RWPE2 (cell line): ENCODE data around the gene EIF3A.

Experiments
- ATAC-seq: fragments of 200-7000 bp; cut with Tn5 transposase; 3 replicates; pipeline ENCODE4 v1.9.1; 2021; ENCODE audit warnings: low read depth
- DNase-seq: peaks from one replicate; pipeline ENCODE4 v3.0.0-alpha.2; 2020; ENCODE audit warnings: low spot score
- H3K27ac ChIP-seq: fragments of 450-650 bp; 2 replicates; pipeline ENCODE4 v1.5.1; 2017; ENCODE audit warnings: mild to moderate bottlenecking; ENCODE audit not compliant: poor library complexity, severe bottlenecking
- H3K27me3 ChIP-seq: fragments of 250-450 bp; sonication (Bioruptor Pico); 2 replicates; pipeline ENCODE4 v1.5.1; 2021; ENCODE audit warnings: mild to moderate bottlenecking, moderate library complexity; ENCODE audit not compliant: insufficient read depth, poor library complexity, severe bottlenecking
- H3K36me3 ChIP-seq: fragments of 250-450 bp; sonication (Bioruptor Pico); 2 replicates; pipeline ENCODE4 v1.5.1; 2020; ENCODE audit warnings: low read depth, mild to moderate bottlenecking, moderate library complexity
- H3K4me1 ChIP-seq: fragments of 250-450 bp; sonication (Bioruptor Pico); 2 replicates; pipeline ENCODE4 v1.5.1; 2021; ENCODE audit warnings: mild to moderate bottlenecking, moderate library complexity; ENCODE audit not compliant: insufficient read depth, poor library complexity, severe bottlenecking
- H3K4me3 ChIP-seq: fragments of 250-450 bp; sonication (Bioruptor Pico); 2 replicates; pipeline ENCODE4 v1.5.1; 2021; ENCODE audit warnings: mild to moderate bottlenecking, moderate library complexity; ENCODE audit not compliant: severe bottlenecking
- H3K9me3 ChIP-seq: fragments of 250-450 bp; sonication (Bioruptor Pico); 2 replicates; pipeline ENCODE4 v1.5.1; 2021; ENCODE audit warnings: mild to moderate bottlenecking, moderate library complexity; ENCODE audit not compliant: severe bottlenecking
- TF ChIP-seq, protein P1 (sequence below): fragments of 450-650 bp; IDR thresholded peaks from one replicate; pipeline ENCODE4 v1.5.1; 2017; ENCODE audit warnings: mild to moderate bottlenecking, moderate library complexity; ENCODE audit not compliant: poor library complexity, severe bottlenecking

EIF3A gene

GRCh38 chr10:119026301-119027110 lies 54.1 kb downstream of the EIF3A start:
- no peak overlapping the region for H3K4me3 ChIP-seq
- no peak for ATAC-seq
- no peaks in the 10 kb centered on the region for H3K9me3 ChIP-seq
- TF ChIP-seq, protein P1, sequence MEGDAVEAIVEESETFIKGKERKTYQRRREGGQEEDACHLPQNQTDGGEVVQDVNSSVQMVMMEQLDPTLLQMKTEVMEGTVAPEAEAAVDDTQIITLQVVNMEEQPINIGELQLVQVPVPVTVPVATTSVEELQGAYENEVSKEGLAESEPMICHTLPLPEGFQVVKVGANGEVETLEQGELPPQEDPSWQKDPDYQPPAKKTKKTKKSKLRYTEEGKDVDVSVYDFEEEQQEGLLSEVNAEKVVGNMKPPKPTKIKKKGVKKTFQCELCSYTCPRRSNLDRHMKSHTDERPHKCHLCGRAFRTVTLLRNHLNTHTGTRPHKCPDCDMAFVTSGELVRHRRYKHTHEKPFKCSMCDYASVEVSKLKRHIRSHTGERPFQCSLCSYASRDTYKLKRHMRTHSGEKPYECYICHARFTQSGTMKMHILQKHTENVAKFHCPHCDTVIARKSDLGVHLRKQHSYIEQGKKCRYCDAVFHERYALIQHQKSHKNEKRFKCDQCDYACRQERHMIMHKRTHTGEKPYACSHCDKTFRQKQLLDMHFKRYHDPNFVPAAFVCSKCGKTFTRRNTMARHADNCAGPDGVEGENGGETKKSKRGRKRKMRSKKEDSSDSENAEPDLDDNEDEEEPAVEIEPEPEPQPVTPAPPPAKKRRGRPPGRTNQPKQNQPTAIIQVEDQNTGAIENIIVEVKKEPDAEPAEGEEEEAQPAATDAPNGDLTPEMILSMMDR: no peak
- no peak overlapping the region for H3K27ac ChIP-seq
- H3K27me3 ChIP-seq: no peaks in the 10 kb centered on the region
- no peak for DNase-seq
- peaks cover 31% of the 10 kb centered on the region for H3K4me1 ChIP-seq
- no peaks in the 10 kb centered on the region for H3K36me3 ChIP-seq

DNA sequence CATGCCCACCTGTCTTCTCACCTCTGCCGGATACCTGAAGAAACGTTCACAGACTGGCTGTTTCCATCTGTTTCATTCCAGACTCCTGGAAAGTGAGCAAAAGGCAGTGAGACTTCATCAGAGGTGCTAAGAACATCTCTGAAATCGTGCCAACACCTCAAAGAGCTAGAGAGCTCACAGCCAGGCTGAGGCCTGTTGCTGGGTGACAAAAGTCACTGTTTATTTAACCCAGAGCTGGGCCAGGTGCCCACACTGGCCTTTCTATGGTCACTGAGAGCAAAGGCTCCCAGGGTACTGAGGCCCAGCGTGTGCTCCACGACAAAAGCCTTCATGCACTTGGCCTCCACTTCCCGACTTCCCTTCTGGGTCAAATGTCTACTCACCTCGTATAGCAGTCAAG lies 54.8 kb downstream of the EIF3A start:
- Histone ChIP-seq H3K27ac (peak overlapping the region; percentile 27), H3K27me3 (no peaks in the 10 kb centered on the region), H3K9me3 (no peaks in the 10 kb centered on the region), H3K36me3 (no peaks in the 10 kb centered on the region), H3K4me1 (peaks cover 31% of the 10 kb centered on the region), H3K4me3 (no peak overlapping the region)
- DNase-seq: no peak
- TF ChIP-seq, protein P1: no peak
- no peak for ATAC-seq

- ATAC-seq: peak; percentile 35
- peaks cover 35% of the 10 kb centered on the region for H3K4me1 ChIP-seq
- no peaks in the 10 kb centered on the region for H3K36me3 ChIP-seq
- H3K4me3 ChIP-seq: no peak overlapping the region
- no peaks in the 10 kb centered on the region for H3K27me3 ChIP-seq
- TF ChIP-seq, protein P1: no peak
- H3K27ac ChIP-seq: peak overlapping the region; percentile 27
- DNase-seq: peak; percentile 77
- no peaks in the 10 kb centered on the region for H3K9me3 ChIP-seq
These were observed 55.3 kb downstream of the EIF3A start for GRCh38 chr10:119025336-119025735.

- Histone ChIP-seq H3K27me3 (no peaks in the 10 kb centered on the region), H3K9me3 (no peaks in the 10 kb centered on the region), H3K36me3 (no peaks in the 10 kb centered on the region), H3K27ac (peak overlapping the region; percentile 27), H3K4me3 (no peak overlapping the region), H3K4me1 (peaks cover 38% of the 10 kb centered on the region)
- ATAC-seq (no peak), DNase-seq (no peak)
- TF ChIP-seq, protein P1: no peak
These were observed 55.7 kb downstream of the EIF3A start for GRCh38 chr10:119024882-119025281.

DNA sequence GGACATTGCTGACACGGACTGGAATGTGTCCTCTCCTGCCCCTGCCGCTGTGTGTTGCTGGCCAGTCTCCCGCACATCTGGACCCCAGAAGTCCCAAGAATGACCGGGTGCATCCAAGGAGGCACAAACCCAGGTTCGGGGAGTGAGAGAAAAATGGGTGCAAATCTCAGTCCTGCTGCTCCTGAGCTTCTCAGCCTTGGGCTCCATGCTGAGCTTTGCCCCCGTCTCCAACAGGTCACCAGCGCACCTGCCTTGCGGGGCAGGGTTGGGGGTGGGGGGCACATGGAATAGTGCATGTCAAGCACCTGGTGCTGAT lies 57.1 kb downstream of the EIF3A start:
- TF ChIP-seq, protein P1: no peak
- H3K9me3 ChIP-seq: no peaks in the 10 kb centered on the region
- no peaks in the 10 kb centered on the region for H3K27me3 ChIP-seq
- no peaks in the 10 kb centered on the region for H3K36me3 ChIP-seq
- ATAC-seq (no peak), DNase-seq (no peak)
- H3K4me3 ChIP-seq: no peak overlapping the region
- H3K27ac ChIP-seq: peak overlapping the region; percentile 66
- peaks cover 38% of the 10 kb centered on the region for H3K4me1 ChIP-seq
